Effector memory CD8-positive, alpha-beta T cell (primary cell): Measurements from ENCODE around the gene ZNF613.
"Not testable (repeated sequence)": the region's sequence is repeated elsewhere in the genome, so short reads cannot be mapped to it uniquely, and the experiment has no call there.

Experiments
- ATAC-seq: fragments of 150-1000 bp; cut with Tn5 transposase; replicated peaks from 2 replicates; pipeline ENCODE4 v1.10.0; 2021; ENCODE audit warnings: mild to moderate bottlenecking, moderate library complexity
- DNase-seq, 3 experiments: peaks; one replicate each; pipeline ENCODE4 v3.0.0; 2021
- H3K27ac Mint-ChIP-seq, 2 donors: one replicate each; pipeline ENCODE4 v1.8.0; 2022; ENCODE audit warnings: mild to moderate bottlenecking in 2 of 2, mixed read lengths in 2 of 2, moderate library complexity in 2 of 2
- H3K27me3 Mint-ChIP-seq, 2 donors: one replicate each; pipeline ENCODE4 v1.8.0; 2022; ENCODE audit warnings: mixed read lengths in 2 of 2
- H3K36me3 Mint-ChIP-seq: one replicate; pipeline ENCODE4 v1.8.0; 2022; ENCODE audit warnings: mild to moderate bottlenecking, moderate library complexity, mixed read lengths; ENCODE audit not compliant: insufficient read depth
- H3K4me1 Mint-ChIP-seq, 2 donors: one replicate each; pipeline ENCODE4 v1.8.0; 2022; ENCODE audit warnings: low read depth in 2 of 2, mixed read lengths in 2 of 2
- H3K4me3 Mint-ChIP-seq, 2 donors: one replicate each; pipeline ENCODE4 v1.8.0; 2022; ENCODE audit warnings: mild to moderate bottlenecking in 2 of 2, mixed read lengths in 2 of 2, moderate library complexity in 2 of 2
- H3K9me3 Mint-ChIP-seq, 2 donors: one replicate each; pipeline ENCODE4 v1.8.0; 2022; ENCODE audit warnings: mixed read lengths in 2 of 2

The ZNF613 gene

GRCh38 chr19:51959791-51960190 is 32.5 kb downstream of the ZNF613 start:
- DNase-seq: no peak
- Mint-ChIP-seq H3K9me3 (peaks cover 24 to 38% of the 10 kb centered on the region in 2 donors), H3K4me1 (no peaks in the 10 kb centered on the region), H3K36me3 (peaks cover 4% of the 10 kb centered on the region), H3K4me3 (no peak overlapping the region), H3K27me3 (no peaks in the 10 kb centered on the region), H3K27ac (no peak overlapping the region)
- no peak for ATAC-seq

DNA sequence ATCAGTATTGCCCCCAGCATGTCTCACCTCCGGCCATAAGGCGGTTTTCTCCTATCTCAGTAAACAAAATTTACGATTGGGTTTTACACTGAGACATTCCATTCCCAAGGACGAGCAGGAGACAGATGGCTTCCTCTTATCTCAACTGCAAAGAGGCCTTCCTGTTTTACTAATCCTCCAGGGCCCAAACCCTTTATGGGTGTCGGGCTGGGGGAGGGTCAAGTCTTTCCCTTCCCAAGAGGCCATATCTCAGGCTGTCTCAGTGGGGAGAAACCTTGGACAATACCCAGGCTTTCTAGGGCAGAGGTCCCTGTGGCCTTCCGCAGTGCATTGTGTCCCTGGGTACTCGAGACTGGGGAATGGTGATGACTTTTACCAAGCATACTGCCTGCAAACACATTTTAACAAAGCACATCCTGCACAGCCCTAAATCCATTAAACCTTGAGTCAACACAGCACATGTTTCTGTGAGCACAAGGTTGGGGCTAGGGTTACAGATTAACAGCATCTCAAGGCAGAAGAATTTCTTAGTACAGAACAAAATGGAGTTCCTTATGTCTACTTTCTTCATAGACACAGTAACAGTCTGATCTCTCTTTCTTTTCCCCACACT is 33.5 kb downstream of the ZNF613 start:
- not testable (repeated sequence) for H3K27ac Mint-ChIP-seq

DNA sequence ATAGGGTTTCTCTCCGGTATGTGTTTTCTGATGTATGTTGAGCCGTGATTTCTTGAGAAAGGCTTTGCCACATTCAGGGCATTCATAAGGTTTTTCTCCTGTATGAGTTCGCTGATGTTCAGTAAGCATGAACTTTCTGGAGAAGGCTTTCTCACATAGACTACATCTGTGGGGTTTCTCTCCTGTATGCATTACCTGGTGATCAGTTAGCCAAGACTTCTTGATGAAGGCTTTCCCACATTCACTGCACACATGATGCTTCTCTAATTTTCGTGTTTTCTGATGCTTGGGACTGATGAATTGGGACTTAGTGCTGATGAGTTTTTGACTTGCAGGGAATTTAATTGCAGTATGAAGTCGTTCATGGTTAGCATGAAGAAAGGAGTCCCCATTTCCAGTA is 38.3 kb downstream of the ZNF613 start:
- H3K36me3 Mint-ChIP-seq: peaks cover 55% of the 10 kb centered on the region
- H3K27ac Mint-ChIP-seq: no peak overlapping the region
- peaks cover 20 to 31% of the 10 kb centered on the region in 2 donors for H3K9me3 Mint-ChIP-seq
- H3K4me1 Mint-ChIP-seq: no peaks in the 10 kb centered on the region
- H3K4me3 Mint-ChIP-seq: no peak overlapping the region
- DNase-seq (no peak), ATAC-seq (no peak)
- no peaks in the 10 kb centered on the region for H3K27me3 Mint-ChIP-seq

More for the DNA sequence above, 33.5 kb downstream of the ZNF613 start:
- not testable (repeated sequence) for H3K4me1 Mint-ChIP-seq, DNase-seq, H3K4me3 Mint-ChIP-seq, ATAC-seq, H3K27me3 Mint-ChIP-seq
- H3K9me3 Mint-ChIP-seq: peaks cover 31 to 37% of the 10 kb centered on the region in 2 donors
- H3K36me3 Mint-ChIP-seq: peaks cover 14% of the 10 kb centered on the region

GRCh38 chr19:51970718-51971117 is 43.4 kb downstream of the ZNF613 start:
- no peak overlapping the region for H3K4me3 Mint-ChIP-seq
- H3K4me1 Mint-ChIP-seq: no peaks in the 10 kb centered on the region
- no peak for ATAC-seq
- H3K27me3 Mint-ChIP-seq: no peaks in the 10 kb centered on the region
- peaks cover 86% of the 10 kb centered on the region for H3K36me3 Mint-ChIP-seq
- peaks cover 12% of the 10 kb centered on the region in 2 donors for H3K9me3 Mint-ChIP-seq
- no peak overlapping the region for H3K27ac Mint-ChIP-seq
- no peak for DNase-seq

GRCh38 chr19:51971624-51972023 is 44.4 kb downstream of the ZNF613 start:
- no peaks in the 10 kb centered on the region for H3K27me3 Mint-ChIP-seq
- H3K4me3 Mint-ChIP-seq: no peak overlapping the region
- H3K4me1 Mint-ChIP-seq: no peaks in the 10 kb centered on the region
- peak overlapping the region in 1 of 2 donors; percentile 32 for H3K27ac Mint-ChIP-seq
- H3K36me3 Mint-ChIP-seq: peaks cover 77% of the 10 kb centered on the region
- no peak for ATAC-seq
- DNase-seq: peak in 2 of 3 experiments; percentile 3 to 9
- H3K9me3 Mint-ChIP-seq: peaks cover 16 to 20% of the 10 kb centered on the region in 2 donors

- H3K27me3 Mint-ChIP-seq, H3K4me1 Mint-ChIP-seq, ATAC-seq, H3K27ac Mint-ChIP-seq, DNase-seq, H3K4me3 Mint-ChIP-seq, H3K9me3 Mint-ChIP-seq: not testable (repeated sequence)
- H3K36me3 Mint-ChIP-seq: peaks cover 48% of the 10 kb centered on the region
These were observed 48.5 kb downstream of the ZNF613 start for GRCh38 chr19:51975787-51976186.

DNA sequence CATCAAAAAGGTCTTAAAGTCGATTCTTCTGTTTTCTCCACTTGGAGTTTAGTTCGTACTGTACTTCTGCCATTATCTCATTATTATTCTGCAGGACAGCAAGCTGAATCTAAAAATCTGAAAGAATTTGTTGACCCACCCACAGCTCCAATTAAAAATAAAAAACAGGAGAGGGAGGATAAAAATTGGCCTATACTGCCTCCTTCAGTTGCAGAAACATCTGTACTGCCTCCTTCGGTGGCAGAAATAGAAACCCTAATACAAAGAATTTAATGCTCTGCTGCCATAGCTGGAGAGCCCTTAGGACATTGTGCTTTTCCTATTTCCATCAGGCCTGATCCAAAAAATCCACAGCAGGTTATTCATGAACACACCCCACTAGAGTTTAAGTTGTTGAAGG is 49.6 kb downstream of the ZNF613 start:
- peaks cover 5% of the 10 kb centered on the region in 2 donors for H3K4me1 Mint-ChIP-seq
- no peak overlapping the region for H3K4me3 Mint-ChIP-seq
- H3K36me3 Mint-ChIP-seq: peaks cover 46% of the 10 kb centered on the region
- ATAC-seq (no peak), DNase-seq (no peak)
- H3K9me3 Mint-ChIP-seq: peaks cover 13 to 14% of the 10 kb centered on the region in 2 donors
- no peaks in the 10 kb centered on the region for H3K27me3 Mint-ChIP-seq
- H3K27ac Mint-ChIP-seq: no peak overlapping the region

DNA sequence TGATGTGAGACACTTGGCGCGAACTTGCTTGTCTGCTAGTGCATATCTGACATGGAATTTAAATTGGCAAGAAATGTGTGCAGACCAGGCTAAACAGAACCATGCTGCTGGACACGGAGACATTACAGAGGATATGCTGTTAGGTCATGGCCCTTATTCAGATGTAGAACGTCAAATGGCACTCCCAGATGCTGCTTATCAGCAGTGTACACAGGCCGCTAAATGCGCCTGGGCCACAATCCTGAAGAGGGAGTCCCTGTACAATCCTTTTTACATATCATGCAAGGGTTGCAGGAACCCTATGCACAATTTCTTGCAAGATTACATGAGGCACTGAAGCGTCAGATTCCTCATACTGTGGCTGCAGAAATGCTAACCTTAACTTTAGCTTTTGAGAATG is 50.1 kb downstream of the ZNF613 start:
- no peaks in the 10 kb centered on the region for H3K27me3 Mint-ChIP-seq
- peaks cover 5% of the 10 kb centered on the region in 2 donors for H3K4me1 Mint-ChIP-seq
- peaks cover 13 to 15% of the 10 kb centered on the region in 2 donors for H3K9me3 Mint-ChIP-seq
- DNase-seq (no peak), ATAC-seq (no peak)
- no peak overlapping the region for H3K27ac Mint-ChIP-seq
- H3K4me3 Mint-ChIP-seq: no peak overlapping the region
- H3K36me3 Mint-ChIP-seq: peaks cover 41% of the 10 kb centered on the region

- no peak for ATAC-seq
- Mint-ChIP-seq H3K36me3 (peaks cover 29% of the 10 kb centered on the region), H3K4me3 (no peak overlapping the region)
These were observed 51.6 kb downstream of the ZNF613 start for GRCh38 chr19:51978882-51979281.

GRCh38 chr19:51980116-51980736 is 53.0 kb downstream of the ZNF613 start:
- Mint-ChIP-seq H3K36me3 (peaks cover 22% of the 10 kb centered on the region), H3K4me1 (peaks cover 5% of the 10 kb centered on the region in 2 donors), H3K9me3 (peaks cover 11 to 22% of the 10 kb centered on the region in 2 donors), H3K27me3 (no peaks in the 10 kb centered on the region), H3K27ac (no peak overlapping the region), H3K4me3 (no peak overlapping the region)
- DNase-seq (no peak), ATAC-seq (no peak)

More at GRCh38 chr19:51978882-51979281, 51.6 kb downstream of the ZNF613 start:
- peaks cover 5% of the 10 kb centered on the region in 2 donors for H3K4me1 Mint-ChIP-seq
- H3K27me3 Mint-ChIP-seq: no peaks in the 10 kb centered on the region
- peak overlapping the region in 1 of 2 donors; percentile 72 for H3K27ac Mint-ChIP-seq
- no peak for DNase-seq
- peaks cover 11 to 22% of the 10 kb centered on the region in 2 donors for H3K9me3 Mint-ChIP-seq

- DNase-seq, H3K4me3 Mint-ChIP-seq, H3K27ac Mint-ChIP-seq, ATAC-seq, H3K4me1 Mint-ChIP-seq, H3K27me3 Mint-ChIP-seq: not testable (repeated sequence)
- Mint-ChIP-seq H3K36me3 (peaks cover 22% of the 10 kb centered on the region), H3K9me3 (peaks cover 11 to 21% of the 10 kb centered on the region in 2 donors)
These were observed 53.7 kb downstream of the ZNF613 start for GRCh38 chr19:51980926-51981325.

DNA sequence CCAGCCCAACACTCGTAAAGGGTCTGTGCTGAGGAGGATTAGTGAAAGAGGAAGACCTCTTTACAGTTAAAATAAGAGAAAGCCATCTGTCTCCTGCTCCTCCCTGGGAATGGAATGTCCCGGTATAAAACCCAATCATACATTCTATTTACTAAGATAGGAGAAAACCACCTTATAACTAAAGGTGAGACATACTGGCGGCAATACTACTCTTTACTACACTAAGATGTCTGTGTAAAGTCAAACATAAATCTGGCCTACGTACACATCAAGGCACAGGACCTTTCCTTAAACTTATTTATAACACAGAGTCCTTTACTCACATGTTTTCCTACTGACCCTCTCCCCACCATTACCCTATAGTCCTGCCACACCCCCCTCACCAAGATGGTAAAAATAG is 56.1 kb downstream of the ZNF613 start:
- H3K27ac Mint-ChIP-seq: no peak overlapping the region
- no peaks in the 10 kb centered on the region for H3K27me3 Mint-ChIP-seq
- H3K4me1 Mint-ChIP-seq: peaks cover 13 to 17% of the 10 kb centered on the region in 2 donors
- H3K4me3 Mint-ChIP-seq: no peak overlapping the region
- peaks cover 11 to 29% of the 10 kb centered on the region in 2 donors for H3K9me3 Mint-ChIP-seq
- ATAC-seq (no peak), DNase-seq (no peak)
- peaks cover 33% of the 10 kb centered on the region for H3K36me3 Mint-ChIP-seq

DNA sequence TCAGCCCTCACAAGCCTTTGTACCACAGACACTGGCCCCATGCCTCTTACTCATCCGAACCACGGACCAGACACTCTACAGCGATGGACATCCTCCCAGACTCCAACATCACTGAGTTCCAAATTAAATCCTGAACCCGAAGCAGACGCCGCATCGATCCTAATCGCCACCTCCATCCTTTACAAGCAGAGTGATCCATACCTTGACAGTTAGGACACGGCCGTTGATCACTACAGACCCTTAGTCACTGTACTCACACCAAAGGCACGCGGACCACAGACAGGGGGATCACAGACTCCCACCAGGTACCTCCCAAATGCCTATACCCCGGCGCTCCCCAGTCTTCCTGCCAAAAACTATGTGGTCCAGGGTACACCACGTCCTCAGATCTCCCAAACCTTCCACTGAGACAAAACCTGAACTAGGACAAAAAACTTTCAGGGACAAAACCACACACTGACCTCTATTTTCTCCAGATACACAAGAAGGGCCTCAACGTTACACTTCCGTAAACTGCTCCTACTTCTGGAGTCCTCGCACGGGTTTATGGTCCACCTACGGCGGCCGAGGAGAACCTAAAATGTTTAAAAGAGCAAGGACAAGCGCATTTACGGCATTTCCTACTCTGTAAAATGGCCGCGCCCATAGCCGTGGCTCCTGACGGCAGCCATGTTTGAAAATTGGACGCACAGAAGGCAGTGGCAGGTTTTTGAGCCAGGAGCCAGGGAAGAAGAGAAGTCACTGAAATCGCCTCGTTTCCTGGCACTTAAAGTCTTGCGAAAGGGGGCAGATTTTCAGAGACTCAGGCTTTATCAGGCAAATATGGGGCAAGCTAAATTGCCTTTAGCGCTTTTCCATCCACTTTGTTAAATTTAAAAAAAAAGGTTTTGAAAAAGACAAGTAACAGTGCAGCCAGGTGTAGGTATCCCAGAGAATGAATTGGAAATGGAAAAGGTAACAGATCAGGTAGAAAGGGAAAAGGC is 59.3 kb downstream of the ZNF613 start, which contains the start of gene ZNF350:
ZNF350 (minus strand) TSS at position 532 of the 983 bp plus-strand sequence. CDS start 12,480 bp downstream, outside the sequence.
- ATAC-seq (peak; percentile 98), DNase-seq (peak; percentile 81 to 86 (median 81))
- H3K27me3 Mint-ChIP-seq: no peaks in the 10 kb centered on the region
- H3K4me1 Mint-ChIP-seq: peaks cover 9 to 12% of the 10 kb centered on the region in 2 donors
- H3K36me3 Mint-ChIP-seq: peaks cover 26% of the 10 kb centered on the region
- peak within 1 kb of the TSS; percentile 93 to 96 for H3K27ac Mint-ChIP-seq
- peak within 1 kb of the TSS; percentile 89 to 95 for H3K4me3 Mint-ChIP-seq
- peaks cover 8 to 31% of the 10 kb centered on the region in 2 donors for H3K9me3 Mint-ChIP-seq
